ENCODE data around the gene PID1. TPM values are rescaled to one million over a fixed set of nuclear protein-coding genes. Genes with fewer than 3 reads are reported as not detected.

PID1 gene
- total RNA-seq, 1 experiment from 2014 or later = 0.45 TPM

DNA sequence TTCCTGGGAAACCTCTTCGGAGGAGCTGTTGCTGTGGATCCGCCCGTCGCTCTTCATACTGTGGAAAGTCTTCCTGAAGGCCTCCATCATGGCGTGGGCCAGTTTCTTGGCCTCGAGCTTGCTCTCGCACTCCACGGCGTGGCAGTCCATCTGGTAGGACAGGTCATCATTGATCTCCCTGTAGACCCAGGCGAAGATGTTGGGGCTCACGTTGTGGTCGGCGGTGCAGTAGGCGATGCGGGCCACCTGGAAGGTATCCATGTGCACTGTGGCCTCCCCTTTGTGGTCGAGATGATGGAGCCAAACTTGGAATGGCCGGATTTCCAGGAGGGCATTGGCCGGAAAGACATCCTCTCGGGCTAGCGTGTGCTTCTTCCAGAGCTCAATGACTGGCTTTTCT, 245.4 kb downstream of the PID1 start:
- Histone ChIP-seq H3K27me3 (ENCODE audit: control insufficient read depth, insufficient read depth, low read length) (no peaks in the 10 kb centered on the region), H3K36me3 (replicated peaks; ENCODE audit: control insufficient read depth, insufficient read depth, low read length) (no peaks in the 10 kb centered on the region), H3K4me3 (ENCODE audit: insufficient read depth, low read depth, low read length) (no peak overlapping the region)
- no peak for DNase-seq

DNA sequence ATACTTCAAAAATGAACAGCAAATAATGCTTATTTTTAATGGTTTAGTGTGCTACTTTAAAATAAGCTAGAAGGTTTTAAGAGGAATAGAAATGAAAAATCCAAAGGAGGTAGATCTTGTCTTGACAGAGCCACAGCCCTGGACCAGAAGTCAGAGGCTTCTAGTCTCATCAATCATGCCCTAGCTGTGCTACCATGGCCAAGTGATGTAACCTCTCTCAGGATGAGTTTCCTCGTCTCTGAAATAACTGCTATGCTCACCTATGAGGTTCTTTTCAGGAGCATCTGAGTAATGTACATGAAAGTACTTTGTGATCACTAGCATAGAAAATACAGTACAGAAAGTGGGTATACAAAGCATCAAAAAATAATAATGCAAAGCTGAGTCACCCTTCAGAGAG, 248.4 kb downstream of the PID1 start:
- H3K36me3 ChIP-seq (replicated peaks; ENCODE audit: control insufficient read depth, insufficient read depth, low read length) = no peaks in the 10 kb centered on the region
- no peak for DNase-seq

DNA sequence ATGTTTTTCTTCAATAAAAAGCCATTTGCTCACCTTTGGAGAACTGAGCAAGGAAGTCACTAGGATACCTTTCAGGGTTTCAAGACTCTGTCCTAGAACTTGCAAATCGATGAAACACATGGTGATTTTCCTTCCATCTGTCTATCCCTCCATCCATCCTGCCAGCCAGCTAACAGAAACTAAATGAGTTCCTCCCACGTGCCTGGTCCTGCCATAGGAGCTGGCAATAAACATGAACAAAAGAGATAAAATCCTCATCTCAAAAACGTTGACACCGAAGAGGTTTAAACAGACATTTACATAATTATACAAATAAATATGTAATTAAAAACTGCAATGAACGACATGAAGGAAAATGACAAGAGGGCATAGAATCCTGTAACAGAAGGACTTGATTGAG, 249.0 kb downstream of the PID1 start:
- Histone ChIP-seq H3K4me3 (ENCODE audit: insufficient read depth, low read depth, low read length) (no peak overlapping the region), H3K27me3 (ENCODE audit: control insufficient read depth, insufficient read depth, low read length) (no peaks in the 10 kb centered on the region), H3K36me3 (replicated peaks; ENCODE audit: control insufficient read depth, insufficient read depth, low read length) (no peaks in the 10 kb centered on the region)
- no peak for DNase-seq

More for the DNA sequence above, 248.4 kb downstream of the PID1 start:
- H3K27me3 ChIP-seq (ENCODE audit: control insufficient read depth, insufficient read depth, low read length) = no peaks in the 10 kb centered on the region
- H3K4me3 ChIP-seq (ENCODE audit: insufficient read depth, low read depth, low read length) = no peak overlapping the region

DNA sequence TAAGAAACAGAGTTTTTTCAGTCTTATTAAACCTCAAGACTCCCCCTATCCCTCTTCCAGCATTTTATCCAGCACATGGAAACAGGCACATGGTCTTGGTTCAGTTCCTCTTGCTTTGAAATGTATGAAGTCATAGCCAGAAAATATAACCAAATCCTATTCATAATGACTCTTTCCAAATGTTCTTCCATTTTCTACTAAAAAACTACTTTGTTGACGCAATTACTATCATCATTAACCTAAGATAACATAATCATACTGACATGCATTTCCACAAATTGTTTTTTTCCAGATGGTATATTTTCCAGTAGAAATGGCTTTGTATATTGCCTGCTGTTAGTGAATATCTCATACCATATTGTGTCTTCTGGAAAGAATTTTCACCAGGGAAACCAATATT, 261.3 kb downstream of the PID1 start:
- no peak overlapping the region for H3K4me3 ChIP-seq (ENCODE audit: insufficient read depth, low read depth, low read length)
- no peaks in the 10 kb centered on the region for H3K36me3 ChIP-seq (replicated peaks; ENCODE audit: control insufficient read depth, insufficient read depth, low read length)
- no peaks in the 10 kb centered on the region for H3K27me3 ChIP-seq (ENCODE audit: control insufficient read depth, insufficient read depth, low read length)
- no peak for DNase-seq

DNA sequence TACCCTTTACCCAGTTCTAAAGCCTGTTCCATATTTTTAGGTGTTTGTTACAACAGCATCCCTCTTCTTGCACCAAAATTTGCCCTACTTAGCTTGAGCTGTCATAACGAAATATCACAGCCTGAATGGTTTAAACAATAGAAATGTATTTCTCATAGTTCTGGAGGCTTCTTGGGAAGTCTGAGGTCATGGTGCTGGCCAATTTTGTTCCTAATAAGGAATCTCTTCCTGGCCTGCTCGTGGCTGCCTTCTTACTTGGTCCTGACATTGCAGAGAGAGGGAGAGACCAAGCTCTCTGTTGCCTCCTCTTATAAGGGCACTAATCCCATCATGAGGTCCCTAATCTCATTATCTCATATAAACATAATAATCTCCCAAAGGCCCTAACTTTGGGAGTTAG, 267.8 kb downstream of the PID1 start:
- DNase-seq = no peak
- H3K36me3 ChIP-seq (replicated peaks; ENCODE audit: control insufficient read depth, insufficient read depth, low read length) = no peaks in the 10 kb centered on the region
- no peak overlapping the region for H3K4me3 ChIP-seq (ENCODE audit: insufficient read depth, low read depth, low read length)
- no peaks in the 10 kb centered on the region for H3K27me3 ChIP-seq (ENCODE audit: control insufficient read depth, insufficient read depth, low read length)

DNA sequence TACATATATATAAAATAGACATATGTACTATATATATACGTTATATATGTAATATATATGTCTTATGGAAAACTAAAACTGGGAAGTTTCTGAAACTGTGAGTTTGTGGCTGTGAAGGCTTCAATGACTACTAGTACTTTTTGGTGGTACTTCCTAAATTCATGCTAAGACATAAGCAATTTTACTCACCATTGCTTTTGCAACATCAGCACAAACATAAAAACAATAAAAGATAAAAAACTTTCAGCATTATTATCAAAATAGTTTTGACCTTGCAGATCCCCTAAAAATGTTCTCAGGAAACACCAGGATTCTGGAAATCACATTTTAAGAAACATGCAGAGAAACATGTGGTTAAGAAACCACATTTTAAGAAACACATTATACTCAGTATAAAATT, 269.9 kb downstream of the PID1 start:
- Histone ChIP-seq H3K36me3 (replicated peaks; ENCODE audit: control insufficient read depth, insufficient read depth, low read length) (no peaks in the 10 kb centered on the region), H3K4me3 (ENCODE audit: insufficient read depth, low read depth, low read length) (no peak overlapping the region), H3K27me3 (ENCODE audit: control insufficient read depth, insufficient read depth, low read length) (no peaks in the 10 kb centered on the region)
- DNase-seq = no peak

DNA sequence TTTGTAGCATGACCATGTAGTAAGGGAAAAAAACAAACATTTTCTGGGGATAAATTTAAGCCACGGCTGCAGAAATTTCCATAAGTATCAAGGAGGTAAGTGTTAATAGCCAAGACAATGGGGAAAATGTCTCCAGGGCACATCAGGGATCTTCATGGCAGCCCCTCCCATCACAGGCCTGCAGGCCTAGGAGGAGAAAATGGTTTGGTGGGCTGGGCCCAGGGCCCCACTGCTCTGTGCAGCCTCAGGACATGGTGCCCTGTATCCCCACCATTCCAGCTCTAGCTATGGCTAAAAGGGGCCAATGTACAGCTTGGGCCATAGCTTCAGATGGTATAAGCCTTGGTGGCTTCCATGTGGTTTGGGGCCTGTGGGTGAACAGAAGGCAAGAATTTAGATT, 271.8 kb downstream of the PID1 start:
- no peak for DNase-seq
- H3K36me3 ChIP-seq (replicated peaks; ENCODE audit: control insufficient read depth, insufficient read depth, low read length) = no peaks in the 10 kb centered on the region
- no peaks in the 10 kb centered on the region for H3K27me3 ChIP-seq (ENCODE audit: control insufficient read depth, insufficient read depth, low read length)
- no peak overlapping the region for H3K4me3 ChIP-seq (ENCODE audit: insufficient read depth, low read depth, low read length)

DNA sequence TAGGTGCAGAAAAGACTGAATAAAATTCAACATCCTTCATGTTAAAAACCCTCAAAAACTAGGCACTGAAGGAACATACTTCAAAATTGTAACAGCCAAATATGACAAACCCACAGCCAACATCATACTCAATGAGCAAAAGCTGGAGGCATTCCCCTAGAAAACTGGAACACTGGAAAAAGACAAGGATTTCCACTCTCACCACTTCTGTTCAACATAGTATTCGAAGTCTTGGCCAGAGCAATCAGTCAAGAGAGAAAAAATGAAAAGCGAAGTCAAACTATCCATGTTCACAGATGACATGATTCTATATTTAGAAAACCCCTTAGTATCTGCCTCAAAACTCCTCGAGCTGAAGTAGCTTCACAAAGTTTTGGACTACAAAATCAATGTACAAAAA, 282.3 kb downstream of the PID1 start:
- H3K27me3 ChIP-seq (ENCODE audit: control insufficient read depth, insufficient read depth, low read length) = no peaks in the 10 kb centered on the region
- H3K36me3 ChIP-seq (replicated peaks; ENCODE audit: control insufficient read depth, insufficient read depth, low read length) = no peaks in the 10 kb centered on the region
- no peak overlapping the region for H3K4me3 ChIP-seq (ENCODE audit: insufficient read depth, low read depth, low read length)
- no peak for DNase-seq

DNA sequence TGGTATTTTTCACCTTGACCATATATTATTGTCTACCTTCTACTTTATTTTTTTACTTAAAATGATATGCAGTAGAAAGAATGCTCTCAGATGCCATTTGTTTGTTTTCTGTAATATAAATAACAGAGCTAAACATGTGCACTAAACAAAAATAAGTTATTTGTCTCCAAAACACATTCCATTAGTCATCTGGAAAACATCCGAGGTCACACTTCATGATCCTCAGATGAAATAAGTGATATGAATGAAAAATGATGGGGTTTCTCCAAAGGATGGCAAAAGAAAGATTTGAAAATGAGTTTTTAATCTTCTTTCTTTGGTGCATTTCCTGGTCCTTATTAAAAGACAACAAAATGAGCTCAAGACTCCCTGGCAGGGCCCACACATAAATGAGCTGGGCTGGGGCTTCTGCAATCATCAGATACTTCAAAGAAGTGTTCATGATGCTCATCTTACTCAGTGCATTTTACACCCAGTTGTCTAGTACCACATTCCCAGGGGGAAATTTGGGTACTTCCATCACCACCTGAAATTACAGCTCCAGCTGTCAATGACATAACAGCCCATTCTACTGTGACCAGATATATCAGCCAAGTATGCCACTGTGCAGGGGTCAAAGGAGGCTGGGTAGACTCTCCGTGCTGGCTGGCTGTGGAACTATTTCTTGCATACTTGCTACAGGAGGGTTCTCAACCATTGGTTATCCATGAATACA, 283.5 kb downstream of the PID1 start:
- no peak for DNase-seq
- H3K36me3 ChIP-seq (replicated peaks; ENCODE audit: control insufficient read depth, insufficient read depth, low read length) = no peaks in the 10 kb centered on the region
- no peak overlapping the region for H3K4me3 ChIP-seq (ENCODE audit: insufficient read depth, low read depth, low read length)
- no peaks in the 10 kb centered on the region for H3K27me3 ChIP-seq (ENCODE audit: control insufficient read depth, insufficient read depth, low read length)

DNA sequence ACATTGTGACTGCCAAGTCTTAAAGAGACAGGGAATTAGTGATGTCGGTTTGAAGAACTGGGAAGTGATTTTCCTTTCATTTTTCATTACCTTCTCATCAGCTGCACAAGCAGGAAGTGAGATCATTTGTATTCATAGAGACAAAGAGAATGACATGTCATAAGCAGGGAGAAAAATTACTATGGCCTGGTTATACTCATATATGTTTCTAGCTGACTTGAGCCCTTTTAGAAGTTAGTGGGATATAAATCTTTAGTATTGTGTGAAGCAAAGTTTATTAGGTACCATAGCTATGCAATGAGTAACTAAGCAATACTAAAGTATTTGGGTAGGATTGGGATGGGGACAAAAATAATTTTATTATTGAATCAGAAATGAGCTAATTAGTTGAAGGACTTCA, 284.1 kb downstream of the PID1 start:
- Histone ChIP-seq H3K4me3 (ENCODE audit: insufficient read depth, low read depth, low read length) (no peak overlapping the region), H3K36me3 (replicated peaks; ENCODE audit: control insufficient read depth, insufficient read depth, low read length) (no peaks in the 10 kb centered on the region), H3K27me3 (ENCODE audit: control insufficient read depth, insufficient read depth, low read length) (no peaks in the 10 kb centered on the region)
- DNase-seq = no peak

DNA sequence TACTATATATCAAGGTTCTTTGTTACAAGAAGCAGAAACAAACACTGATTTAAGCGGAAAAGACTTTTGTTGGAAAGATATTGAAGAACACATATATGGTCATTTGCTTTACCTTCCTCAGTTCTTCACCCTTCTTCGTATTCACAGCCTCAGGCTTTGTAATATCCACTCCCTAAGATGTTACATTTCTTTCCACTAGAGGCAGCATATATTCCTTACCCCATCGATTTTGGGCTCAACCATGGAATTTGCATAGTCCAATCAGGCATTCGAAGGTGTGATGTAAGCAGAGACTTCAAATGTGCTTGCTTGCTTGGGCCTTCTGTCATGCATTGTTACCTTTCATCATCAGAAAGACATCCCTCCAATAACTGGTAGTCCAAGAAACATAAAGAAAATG, 287.4 kb downstream of the PID1 start:
- Histone ChIP-seq H3K4me3 (ENCODE audit: insufficient read depth, low read depth, low read length) (no peak overlapping the region), H3K36me3 (replicated peaks; ENCODE audit: control insufficient read depth, insufficient read depth, low read length) (no peaks in the 10 kb centered on the region), H3K27me3 (ENCODE audit: control insufficient read depth, insufficient read depth, low read length) (no peaks in the 10 kb centered on the region)
- no peak for DNase-seq

DNA sequence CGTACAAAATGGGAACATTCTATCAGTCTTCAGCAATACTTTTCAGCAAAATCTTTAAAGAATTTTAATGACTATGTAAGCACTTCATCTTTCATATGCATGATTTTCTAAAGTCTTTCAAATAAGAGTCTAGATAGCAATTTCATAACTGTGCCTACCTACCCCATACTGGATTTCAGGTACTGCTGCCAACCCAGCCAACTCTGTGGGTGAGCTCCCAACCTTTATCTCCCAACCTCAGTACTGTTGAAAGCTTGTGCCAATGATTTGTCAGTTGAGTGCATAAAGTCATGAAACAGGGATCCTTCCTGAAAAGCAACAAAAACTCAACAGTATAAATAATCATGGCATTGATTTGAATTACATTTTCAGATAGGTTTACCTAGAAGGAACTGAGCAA, 296.9 kb downstream of the PID1 start:
- H3K4me3 ChIP-seq (ENCODE audit: insufficient read depth, low read depth, low read length) = no peak overlapping the region
- H3K36me3 ChIP-seq (replicated peaks; ENCODE audit: control insufficient read depth, insufficient read depth, low read length) = no peaks in the 10 kb centered on the region
- DNase-seq = no peak
- no peaks in the 10 kb centered on the region for H3K27me3 ChIP-seq (ENCODE audit: control insufficient read depth, insufficient read depth, low read length)
